Loucy (cell line): ENCODE results near the gene ZFP69B.

Experiments used
- CTCF ChIP-seq: fragments of 200-600 bp; sonication (generic); conservative IDR thresholded peaks from 2 replicates; pipeline ENCODE4 v1.5.1; 2014; ENCODE audit warnings: mild to moderate bottlenecking, antibody characterized with exemption, low read length
- EZH2phosphoT487 ChIP-seq: fragments of 200-600 bp; IDR thresholded peaks from 2 replicates; pipeline ENCODE4 v1.6.1; 2018; ENCODE audit warnings: antibody characterized with exemption, mild to moderate bottlenecking, moderate library complexity, borderline replicate concordance

- no peak for TF ChIP-seq CTCF
- TF ChIP-seq EZH2phosphoT487 = no peak
Observed at GRCh38 chr1:40407453-40407852, 42.8 kb upstream of the ZFP69B start.
